ENCODE results near the gene WWC1. TPM values are rescaled to one million over a fixed set of nuclear protein-coding genes. Genes with fewer than 3 reads are reported as not detected.

Gene WWC1
- total and polyA plus RNA-seq, 10 of the 15 experiments (the other 5 are each of a cell fraction or from before 2014, with no cell fraction given) = 0.50 to 7.8 (median 2.5) TPM

DNA sequence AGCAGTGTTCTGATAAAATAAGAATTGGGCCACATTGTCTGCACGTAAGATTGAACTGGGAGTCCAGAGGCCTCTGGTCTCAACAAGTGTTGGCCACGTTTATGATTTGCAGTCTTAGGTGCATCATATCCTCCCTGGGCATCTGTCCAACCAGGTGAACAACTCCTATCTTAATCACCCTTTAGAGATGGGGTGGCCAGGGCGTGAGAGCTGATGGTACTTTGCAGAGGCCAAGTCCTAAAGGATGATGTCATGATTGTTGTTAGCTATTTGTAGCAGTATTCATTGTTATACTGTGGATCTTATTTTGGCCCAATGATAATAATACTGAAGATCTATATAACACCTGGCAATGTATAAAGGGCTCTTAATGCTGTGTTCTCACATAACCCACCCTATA, 121.6 kb downstream of the WWC1 start (continued):
- TF ChIP-seq PAX5 (IDR thresholded peaks at IDR 0.05; ENCODE audit: borderline replicate concordance, low read depth, low read length) = no peak
- no peak for TF ChIP-seq CREB1 (IDR thresholded peaks at IDR 0.05; ENCODE audit: low read depth)
- no peak for TF ChIP-seq KLF5 (IDR thresholded peaks at IDR 0.05; ENCODE audit: partially characterized antibody)
- TF ChIP-seq SREBF2 (IDR thresholded peaks at IDR 0.05; ENCODE audit: low read length) = no peak
- TF ChIP-seq RFX5 (IDR thresholded peaks at IDR 0.05; ENCODE audit: low read depth, low read length) = no peak
- TF ChIP-seq ZZZ3 (IDR thresholded peaks at IDR 0.05; ENCODE audit: control insufficient read depth, insufficient read length, low read depth) = no peak
- TF ChIP-seq MEF2A (IDR thresholded peaks at IDR 0.05; ENCODE audit: insufficient read depth, low read depth, low read length) = no peak
- no peak for TF ChIP-seq EZH2 (IDR thresholded peaks at IDR 0.05; ENCODE audit: borderline replicate concordance, control insufficient read depth, low read depth, low read length)
- TF ChIP-seq BHLHE40 (IDR thresholded peaks at IDR 0.05; ENCODE audit: borderline replicate concordance in 1 of 2, low read depth in 2 of 2, low read length in 1 of 2) = no peak
- TF ChIP-seq NFIC (IDR thresholded peaks at IDR 0.05; ENCODE audit: low read depth, low read length) = no peak
- no peak for TF ChIP-seq SUPT20H (IDR thresholded peaks at IDR 0.05; ENCODE audit: borderline replicate concordance, control insufficient read depth, low read depth, low read length)
- TF ChIP-seq, protein P1, sequence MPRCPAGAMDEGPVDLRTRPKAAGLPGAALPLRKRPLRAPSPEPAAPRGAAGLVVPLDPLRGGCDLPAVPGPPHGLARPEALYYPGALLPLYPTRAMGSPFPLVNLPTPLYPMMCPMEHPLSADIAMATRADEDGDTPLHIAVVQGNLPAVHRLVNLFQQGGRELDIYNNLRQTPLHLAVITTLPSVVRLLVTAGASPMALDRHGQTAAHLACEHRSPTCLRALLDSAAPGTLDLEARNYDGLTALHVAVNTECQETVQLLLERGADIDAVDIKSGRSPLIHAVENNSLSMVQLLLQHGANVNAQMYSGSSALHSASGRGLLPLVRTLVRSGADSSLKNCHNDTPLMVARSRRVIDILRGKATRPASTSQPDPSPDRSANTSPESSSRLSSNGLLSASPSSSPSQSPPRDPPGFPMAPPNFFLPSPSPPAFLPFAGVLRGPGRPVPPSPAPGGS (IDR thresholded peaks at IDR 0.05; ENCODE audit: borderline replicate concordance, insufficient read depth, low read depth, low read length, poor library complexity, severe bottlenecking) = no peak
- TF ChIP-seq ATF7 (IDR thresholded peaks at IDR 0.05; ENCODE audit: low read depth) = no peak
- TF ChIP-seq, protein P2, sequence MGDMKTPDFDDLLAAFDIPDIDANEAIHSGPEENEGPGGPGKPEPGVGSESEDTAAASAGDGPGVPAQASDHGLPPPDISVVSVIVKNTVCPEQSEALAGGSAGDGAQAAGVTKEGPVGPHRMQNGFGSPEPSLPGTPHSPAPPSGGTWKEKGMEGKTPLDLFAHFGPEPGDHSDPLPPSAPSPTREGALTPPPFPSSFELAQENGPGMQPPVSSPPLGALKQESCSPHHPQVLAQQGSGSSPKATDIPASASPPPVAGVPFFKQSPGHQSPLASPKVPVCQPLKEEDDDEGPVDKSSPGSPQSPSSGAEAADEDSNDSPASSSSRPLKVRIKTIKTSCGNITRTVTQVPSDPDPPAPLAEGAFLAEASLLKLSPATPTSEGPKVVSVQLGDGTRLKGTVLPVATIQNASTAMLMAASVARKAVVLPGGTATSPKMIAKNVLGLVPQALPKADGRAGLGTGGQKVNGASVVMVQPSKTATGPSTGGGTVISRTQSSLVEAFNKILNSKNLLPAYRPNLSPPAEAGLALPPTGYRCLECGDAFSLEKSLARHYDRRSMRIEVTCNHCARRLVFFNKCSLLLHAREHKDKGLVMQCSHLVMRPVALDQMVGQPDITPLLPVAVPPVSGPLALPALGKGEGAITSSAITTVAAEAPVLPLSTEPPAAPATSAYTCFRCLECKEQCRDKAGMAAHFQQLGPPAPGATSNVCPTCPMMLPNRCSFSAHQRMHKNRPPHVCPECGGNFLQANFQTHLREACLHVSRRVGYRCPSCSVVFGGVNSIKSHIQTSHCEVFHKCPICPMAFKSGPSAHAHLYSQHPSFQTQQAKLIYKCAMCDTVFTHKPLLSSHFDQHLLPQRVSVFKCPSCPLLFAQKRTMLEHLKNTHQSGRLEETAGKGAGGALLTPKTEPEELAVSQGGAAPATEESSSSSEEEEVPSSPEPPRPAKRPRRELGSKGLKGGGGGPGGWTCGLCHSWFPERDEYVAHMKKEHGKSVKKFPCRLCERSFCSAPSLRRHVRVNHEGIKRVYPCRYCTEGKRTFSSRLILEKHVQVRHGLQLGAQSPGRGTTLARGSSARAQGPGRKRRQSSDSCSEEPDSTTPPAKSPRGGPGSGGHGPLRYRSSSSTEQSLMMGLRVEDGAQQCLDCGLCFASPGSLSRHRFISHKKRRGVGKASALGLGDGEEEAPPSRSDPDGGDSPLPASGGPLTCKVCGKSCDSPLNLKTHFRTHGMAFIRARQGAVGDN (IDR thresholded peaks at IDR 0.05) = no peak
